GOT3 (cell line): Measurements from ENCODE around the gene ATP9B.

Experiments
- DNase-seq: peaks from one replicate; lab custom pipeline; 2025; ENCODE audit warnings: mixed read lengths; lab: John Stamatoyannopoulos, UW

ATP9B gene

DNA sequence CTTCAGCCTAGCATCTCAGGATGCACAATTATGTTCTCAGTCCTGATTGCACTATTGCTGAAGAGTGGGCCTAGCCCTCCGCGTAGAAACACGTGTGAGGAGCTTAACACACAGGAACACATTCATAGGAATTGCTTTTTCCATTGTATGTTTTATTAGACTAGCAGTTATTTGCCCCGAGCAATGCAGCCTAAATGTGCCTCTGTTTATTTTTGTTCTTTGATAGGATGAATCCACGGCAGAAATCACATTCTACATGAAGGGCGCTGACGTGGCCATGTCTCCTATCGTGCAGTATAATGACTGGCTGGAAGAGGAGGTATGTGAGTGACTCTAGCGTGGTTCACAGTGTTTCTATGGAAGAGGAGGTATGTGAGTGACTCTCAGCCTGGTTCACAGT, 260.6 kb downstream of the ATP9B start:
- DNase-seq = no peak

DNA sequence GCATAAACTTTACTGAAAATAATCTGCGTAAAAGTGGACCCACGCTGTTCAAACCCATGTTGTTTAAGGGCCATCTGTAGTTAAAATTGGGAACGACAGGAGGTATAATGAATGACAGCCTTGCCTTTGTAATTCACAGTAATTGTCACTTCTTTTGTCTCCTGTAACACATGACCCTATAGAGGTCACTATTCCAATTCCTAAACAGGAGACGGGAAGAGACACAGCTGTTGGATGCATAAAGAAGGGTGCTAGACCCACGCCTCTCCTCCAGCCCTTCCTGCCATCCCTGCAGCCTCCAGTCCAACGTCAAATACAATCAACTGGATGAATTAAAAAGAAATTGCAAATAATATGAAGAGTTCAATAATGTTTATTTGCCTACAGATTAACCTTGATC, 263.5 kb downstream of the ATP9B start:
- DNase-seq = no peak

DNA sequence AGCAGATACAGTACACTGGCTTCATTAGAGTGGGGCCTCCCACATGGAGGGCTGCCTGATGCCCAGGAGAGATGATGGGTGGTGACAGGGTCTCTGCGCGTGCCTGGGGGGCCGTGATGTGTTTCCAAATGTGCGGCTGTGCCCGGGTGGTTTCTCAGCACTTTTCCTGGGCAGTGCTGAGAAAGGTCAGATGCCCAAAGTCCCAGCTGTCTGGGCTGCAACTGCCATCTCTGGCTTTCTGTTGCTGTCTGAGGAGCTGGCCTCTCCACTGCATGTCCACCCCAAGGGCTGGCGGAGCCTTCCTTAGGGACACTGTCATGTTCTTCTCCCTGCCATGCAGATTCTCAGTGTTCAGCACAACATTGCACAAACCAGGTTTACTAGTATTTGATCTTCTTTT, 263.9 kb downstream of the ATP9B start:
- no peak for DNase-seq

DNA sequence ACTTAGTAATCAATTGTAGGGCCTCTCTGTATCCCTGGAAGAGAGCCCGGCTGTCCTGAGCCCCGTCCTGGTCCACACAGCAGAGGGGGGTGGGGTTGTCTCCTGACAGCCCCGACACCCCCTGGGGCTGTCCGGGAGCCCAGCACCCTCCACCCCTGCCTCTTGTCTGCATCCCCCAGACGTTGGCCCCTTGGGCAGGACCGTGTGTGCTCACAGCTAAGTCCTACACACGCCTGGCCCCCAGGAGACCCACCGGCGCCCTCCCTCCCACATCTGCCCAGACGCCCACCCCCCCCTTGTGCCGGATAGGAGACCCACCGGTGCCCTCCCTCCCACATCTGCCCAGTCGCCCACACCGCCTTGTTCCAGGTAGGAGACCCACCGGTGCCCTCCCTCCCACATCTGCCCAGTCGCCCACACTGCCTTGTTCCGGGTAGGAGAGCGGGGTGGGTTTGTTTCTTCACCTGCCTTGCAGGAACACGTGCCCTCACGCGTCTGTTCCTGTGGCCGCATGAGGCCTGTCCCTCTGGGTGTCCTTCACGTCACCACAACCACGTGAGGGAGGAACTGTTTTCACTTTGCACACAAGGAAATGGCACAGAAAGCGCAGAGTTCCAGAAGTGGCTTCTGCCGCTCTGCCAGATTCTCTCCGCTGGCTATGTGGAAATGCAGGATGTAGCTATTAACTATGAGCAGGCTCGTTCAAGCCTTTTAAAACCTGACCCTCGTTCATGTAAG, 265.5 kb downstream of the ATP9B start:
- no peak for DNase-seq

DNA sequence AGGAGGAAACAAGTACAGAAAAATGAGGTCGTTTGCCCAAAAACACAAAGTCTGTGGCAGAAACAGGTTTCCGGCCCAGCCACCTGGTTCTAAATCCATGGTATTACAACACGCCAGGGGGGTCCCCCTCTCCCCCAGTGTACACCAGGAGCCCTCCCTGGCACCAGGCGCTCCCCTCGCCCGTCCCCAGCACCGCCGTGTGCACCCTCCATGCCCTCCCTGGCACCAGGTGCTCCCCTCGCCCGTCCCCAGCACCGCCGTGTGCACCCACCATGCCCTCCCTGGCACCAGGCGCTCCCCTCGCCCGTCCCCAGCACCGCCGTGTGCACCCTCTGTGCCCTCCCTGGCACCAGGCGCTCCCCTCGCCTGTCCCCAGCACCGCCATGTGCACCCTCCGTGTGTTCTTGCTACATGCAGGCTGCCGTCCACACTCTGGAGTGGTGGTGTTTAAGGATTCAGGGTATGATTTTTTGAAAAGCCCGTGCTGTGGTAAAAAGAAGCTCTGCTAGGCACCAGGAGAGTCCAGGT, 266.7 kb downstream of the ATP9B start:
- no peak for DNase-seq

DNA sequence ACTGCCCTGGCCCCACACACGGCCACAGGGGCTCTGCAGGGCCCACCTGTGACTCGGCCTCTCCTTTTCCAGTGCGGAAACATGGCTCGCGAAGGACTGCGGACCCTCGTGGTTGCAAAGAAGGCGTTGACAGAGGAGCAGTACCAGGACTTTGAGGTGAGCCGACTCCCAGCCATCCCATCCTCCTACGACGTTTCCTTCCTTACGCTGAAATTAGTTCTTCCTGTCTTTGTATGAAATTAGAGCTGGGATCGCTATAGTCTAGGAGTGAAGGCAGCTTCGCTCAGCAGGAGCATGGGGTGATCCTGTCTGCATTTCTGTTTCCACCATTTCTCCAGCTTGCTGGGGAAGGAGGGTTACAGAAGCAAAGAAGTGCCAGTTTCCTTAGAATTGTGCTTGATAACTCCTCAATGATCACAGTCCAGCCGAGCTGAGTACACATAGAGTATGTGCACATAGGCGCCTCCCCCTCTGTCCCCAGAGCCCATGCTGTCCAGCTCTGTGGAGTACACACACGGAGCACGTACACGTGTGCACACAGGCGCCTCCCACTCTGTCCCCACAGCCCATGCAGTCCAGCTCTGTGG, 267.5 kb downstream of the ATP9B start:
- DNase-seq = no peak

DNA sequence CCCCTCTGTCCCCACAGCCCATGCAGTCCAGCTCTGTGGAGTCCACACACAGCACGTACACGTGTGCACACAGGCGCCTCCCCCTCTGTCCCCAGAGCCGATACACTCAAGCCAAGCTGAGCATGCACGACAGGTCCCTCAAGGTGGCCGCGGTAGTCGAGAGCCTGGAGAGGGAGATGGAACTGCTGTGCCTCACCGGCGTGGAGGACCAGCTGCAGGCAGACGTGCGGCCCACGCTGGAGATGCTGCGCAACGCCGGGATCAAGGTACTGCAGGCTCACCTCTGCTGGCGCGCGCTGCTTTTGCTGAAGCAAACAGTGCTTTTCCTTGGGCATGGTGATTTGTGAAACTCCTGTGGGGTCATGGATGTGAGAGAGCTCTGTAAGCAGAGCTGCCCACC, 268.0 kb downstream of the ATP9B start:
- DNase-seq = no peak

DNA sequence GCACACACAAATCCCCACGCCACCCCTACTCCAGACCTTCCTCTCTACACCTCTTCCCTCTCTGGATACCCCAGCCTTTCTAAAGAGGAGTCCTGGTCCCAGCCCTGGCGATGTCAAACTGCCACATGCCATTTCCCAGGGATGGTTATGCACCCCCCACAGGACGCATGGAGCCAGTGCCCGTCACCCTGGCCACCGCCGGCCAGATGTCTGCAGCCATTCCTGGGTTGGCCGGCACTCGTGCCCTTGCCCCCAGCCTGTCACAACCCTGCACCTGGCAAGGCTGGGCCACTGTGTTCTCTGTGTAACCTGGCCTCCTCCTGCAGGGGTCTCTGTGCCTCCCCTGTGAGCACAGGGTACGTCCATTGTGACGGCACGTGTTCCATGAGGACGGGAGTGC, 268.4 kb downstream of the ATP9B start:
- no peak for DNase-seq

DNA sequence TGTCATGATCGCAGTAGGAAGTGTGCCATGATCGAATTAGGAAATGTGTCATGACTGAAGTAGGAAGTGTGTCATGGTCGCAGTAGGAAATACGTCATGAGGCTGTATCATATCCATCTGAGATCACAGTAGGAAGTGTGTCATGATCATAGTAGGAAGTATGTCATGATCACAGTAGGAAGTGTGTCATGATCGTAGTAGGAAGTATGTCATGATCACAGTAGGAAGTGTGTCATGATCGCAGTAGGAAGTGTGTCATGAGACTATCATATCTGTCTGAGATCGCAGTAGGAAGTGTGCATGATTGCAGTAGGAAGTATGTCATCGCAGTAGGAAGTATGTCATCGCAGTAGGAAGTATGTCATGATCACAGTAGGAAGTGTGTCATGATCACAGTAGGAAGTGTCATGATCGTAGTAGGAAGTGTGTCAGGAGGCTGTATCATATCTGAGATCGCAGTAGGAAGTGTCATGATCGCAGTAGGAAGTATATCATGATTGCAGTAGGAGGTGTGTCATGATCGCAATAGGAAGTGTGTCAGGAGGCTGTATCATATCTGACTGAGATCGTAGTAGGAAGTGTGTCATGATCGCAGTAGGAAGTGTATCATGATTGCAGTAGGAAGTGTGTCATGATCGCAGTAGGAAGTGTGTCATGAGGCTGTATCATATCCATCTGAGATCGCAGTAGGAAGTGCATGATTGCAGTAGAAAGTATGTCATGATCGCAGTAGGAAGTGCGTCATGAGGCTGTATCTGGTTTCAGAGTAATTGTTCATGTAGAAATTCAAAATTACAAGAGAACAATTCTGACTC, 270.1 kb downstream of the ATP9B start:
- DNase-seq = no peak

DNA sequence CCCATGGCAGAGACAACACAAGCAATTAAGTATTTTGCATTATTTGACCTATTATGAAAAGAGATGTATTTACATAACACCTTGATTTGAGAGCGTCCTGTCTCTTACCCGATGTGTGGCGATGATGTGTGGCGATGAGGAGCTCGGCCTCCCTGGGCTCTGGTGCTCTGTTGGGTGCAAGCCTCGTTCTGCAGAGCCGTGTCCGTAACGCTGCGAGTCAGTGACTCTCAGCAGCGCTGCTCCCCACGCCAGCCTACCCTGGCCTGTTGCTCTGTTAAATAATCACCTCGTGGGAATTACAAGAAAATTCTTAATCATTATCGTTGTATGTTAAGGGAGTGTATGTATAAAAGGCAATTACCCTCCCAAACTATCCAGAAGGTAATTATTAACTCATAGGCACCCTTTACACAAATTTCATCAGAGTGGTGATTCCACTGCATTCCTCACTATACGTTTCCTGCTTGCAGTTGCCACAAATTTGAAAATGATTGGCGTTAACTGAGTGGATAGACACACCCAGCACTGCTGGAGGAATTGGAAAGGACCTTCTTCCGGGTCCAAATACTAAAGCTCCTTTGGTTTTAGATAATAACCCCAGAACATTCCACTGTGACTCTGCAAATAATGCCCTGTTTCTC, 274.5 kb downstream of the ATP9B start:
- no peak for DNase-seq

DNA sequence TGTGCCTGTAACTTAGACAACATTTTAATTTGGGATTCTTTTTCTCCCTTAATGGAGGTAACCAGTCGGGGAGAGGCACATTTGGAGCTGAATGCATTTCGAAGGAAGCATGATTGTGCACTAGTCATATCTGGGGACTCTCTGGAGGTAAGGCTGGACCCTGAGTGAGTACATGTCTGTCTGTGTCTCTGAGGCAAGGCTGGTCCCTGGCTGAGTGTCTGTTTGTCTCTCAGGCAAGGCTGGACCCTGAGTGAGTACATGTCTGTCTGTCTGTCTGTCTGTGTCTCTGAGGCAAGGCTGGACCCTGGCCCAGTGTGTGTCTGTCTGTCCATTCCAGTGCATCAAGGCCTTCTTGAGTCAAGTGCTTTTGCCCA, 275.0 kb downstream of the ATP9B start:
- no peak for DNase-seq

DNA sequence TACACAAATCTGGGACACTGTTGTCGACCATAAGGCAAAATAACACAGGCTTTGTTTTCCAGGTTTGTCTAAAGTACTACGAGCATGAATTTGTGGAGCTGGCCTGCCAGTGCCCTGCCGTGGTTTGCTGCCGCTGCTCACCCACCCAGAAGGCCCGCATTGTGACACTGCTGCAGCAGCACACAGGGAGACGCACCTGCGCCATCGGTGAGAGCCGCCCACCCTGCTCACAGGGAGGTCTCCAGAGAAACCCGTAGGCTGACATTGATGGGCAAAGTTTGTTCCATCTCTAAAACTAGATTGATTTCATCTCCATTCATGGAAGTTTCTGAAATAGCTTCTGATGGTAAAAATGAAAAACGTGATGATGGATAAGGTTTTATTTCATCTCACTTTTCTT, 276.2 kb downstream of the ATP9B start:
- no peak for DNase-seq

DNA sequence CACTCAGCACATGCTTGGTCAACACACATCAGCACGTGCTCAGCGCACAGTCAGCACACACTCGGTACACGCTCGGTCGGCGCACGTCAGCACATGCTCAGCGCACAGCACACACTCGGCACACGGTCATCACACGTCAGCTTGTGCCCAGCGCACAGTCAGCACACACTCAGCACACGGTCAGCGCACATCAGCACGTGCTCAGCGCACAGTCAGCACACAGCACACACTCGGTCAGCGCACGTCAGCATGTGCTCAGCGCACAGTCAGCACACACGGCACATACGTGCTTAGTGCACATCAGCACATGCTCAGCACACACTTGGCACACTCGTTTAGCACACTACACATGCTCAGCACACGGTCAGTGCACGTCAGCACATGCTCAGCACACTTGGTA, 276.8 kb downstream of the ATP9B start:
- no peak for DNase-seq

DNA sequence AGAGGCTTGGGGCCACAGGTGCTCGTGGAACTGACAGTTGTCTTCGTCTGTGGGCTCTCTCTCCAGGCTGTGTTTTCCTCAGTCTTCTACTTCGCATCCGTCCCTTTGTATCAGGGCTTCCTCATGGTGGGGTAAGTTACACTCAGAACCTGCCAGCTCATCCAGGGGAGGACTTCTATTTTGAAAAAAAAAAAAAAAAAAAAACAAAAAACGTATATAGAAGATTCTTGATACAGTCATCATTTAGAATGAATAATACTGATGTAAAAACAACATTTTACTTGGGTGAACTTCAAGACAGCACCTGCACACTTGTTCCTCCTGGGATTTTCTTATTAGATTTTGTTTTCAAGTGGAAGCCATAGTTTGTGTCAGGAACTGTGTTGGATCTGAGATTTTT, 278.9 kb downstream of the ATP9B start:
- no peak for DNase-seq

DNA sequence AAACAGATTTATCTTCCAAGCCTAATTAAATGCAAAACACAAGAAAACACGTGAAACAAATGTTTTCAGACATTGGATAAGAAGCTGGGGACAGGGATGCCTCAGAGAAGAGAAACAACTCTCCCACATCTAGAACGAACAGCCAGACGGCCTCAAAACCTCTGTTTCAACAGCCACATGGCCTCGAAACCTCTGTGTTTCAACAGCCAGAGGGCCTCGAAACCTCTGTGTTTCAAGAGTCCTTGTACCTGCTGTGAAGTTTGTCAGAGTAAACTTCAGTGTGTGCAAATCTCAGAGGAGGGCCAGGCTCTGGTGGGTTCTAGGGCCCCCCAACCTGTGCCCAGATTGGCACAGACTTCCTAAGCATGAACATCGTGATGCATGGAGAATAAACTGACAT, 283.2 kb downstream of the ATP9B start:
- no peak for DNase-seq

DNA sequence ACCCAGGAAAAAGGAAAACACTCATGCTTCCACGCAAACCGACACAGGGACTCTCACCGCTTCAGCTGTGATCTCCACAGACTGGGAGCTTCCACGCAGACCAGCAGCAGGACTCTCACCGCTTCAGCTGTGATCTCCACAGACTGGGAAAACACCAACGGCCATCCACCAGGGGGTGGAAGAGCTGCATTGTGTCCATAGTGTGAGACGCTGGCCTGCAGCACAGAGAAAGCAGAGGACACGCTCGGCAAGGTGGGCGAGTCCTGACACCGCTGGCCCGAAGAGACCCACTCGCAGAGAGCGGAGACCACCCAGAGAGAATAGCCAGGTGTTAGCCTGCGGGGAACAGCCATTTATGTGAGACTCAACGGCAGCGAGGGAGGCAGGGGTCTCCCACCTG, 284.1 kb downstream of the ATP9B start:
- DNase-seq = no peak

DNA sequence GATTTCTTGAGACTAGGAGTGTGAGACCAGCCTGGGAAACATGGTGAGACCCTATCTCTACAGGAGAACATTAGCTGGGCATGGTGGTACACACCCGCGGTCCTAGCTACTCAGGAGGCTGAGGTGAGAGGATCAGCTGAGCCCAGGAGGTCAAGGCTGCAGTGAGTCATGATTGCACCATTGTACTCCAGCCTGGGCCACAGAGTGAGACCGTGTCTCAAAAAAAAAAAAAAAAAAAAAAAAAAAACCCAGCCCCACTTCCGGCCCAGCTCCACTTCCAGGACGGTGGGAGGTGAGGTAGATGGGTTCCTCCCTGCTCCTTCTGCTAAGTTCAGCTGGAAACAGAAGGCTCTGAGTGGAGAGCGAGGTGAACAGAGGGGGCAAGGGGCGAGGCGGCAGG, 285.2 kb downstream of the ATP9B start:
- no peak for DNase-seq

DNA sequence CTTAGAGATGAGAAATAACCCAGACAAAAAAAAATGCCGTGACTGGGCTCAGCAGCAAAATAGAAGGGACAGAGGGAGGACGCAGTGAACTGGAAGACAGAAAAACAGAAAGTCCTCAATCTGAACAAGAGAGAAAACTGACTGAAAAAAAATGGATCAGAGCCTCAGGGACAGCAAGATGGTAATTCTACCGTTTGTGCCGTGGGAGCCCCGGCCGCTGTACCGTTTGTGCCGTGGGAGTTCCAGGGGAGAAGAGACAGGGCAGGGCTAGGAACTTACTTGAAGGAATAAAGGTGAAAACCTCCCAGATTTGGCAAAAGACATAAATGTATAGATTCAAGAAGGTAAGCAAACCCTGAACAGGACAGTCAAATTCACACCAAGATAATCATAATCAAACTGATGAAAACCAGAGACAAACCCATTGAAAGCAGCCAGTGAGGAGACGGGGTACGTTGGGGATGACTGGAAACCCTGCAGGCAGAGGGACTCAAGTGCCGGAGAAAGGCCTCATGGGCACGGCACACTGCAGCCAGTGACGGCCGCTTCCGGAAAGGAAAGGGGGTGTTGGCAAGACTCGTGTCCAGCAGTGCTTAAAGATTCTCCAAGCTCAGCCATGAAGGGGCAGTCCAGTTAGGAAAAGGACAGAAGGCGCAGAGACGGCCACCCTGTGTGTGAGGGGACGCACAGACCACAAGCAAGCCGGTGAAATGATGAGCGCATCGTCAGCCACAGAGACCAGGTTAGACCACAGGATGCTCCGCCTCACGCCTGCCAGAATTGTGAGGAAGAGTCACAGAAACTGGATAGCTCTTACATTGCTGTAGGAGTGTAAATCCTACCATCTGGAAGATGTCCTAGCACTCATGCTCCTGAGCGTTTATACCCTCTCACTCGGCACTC, 286.5 kb downstream of the ATP9B start:
- DNase-seq = no peak

DNA sequence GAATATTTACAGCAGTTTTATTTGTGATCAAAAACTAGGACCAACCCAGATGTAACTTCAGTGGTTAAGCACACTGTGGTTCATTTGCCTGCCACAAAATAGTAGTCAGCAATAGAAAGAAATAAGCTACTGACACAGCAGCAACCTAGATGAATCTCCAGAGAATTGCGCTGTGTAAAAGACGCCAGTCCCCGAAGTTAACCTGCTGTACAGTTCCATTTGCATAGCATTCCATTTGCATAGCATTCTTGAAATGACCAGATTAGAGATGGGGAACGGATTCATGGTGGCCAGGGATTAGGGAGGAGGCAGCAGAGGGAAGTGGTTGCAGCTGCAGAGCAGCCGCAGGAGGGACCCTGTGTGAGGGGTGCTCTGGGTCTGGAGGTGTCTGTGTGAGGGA, 287.2 kb downstream of the ATP9B start:
- no peak for DNase-seq

DNA sequence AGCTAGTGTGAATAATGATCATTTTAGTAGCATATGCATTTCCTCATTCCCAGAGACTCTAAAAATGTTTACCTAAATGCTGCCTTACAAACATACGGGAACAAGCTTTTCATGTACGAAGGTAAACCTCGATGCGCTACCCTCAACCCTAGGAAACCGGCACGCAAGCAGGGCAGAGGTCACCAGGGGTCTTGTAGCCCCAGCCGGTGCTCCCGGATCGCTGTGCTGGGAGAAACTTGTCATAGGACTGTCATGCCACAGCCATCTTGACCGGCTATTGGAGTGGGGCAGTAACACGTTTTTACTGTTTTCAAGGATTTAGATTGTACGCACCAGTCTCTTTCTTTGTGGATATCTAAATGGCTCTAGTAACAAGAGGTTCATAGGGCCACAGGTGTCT, 291.7 kb downstream of the ATP9B start:
- no peak for DNase-seq

DNA sequence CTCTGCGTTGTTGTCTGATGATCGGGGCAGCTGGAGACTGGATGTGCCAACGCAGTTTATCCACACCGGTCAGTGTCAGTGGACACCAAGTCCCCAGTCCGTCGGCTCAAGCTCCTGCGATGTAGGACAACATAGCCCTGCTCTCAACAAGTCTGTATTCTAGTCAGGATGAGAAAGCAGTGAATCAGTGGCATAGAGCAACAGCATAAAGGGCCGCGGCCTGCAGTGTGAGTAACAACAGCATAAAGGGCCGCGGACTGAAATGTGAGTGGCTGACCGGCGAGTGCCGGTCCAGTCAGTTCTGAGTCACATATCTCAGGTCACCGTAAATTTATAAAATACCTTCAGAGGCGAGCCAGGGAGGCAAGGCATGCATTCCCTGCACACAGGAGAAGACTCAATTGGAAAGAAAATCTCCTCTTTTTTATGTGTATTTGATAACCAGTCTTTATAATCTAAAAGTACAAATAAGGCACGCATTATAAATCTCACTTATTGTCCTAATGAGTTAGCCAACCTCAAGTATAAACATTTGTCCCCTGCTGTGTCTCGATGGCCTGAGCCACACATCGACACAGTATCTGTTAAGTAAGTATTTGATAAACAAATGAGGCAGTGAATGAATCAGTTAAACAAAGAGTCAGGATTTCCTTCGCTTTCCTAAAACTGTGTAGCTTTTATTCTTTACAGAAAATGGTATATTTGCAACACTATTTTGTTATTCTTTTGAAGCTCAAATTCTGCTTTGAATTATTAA, 292.8 kb downstream of the ATP9B start:
- no peak for DNase-seq
